Measurements from ENCODE around the gene OLFM2.

The OLFM2 gene

GRCh38 chr19:9941671-9942070, 5.4 kb upstream of the OLFM2 start:
- intact Hi-C loops (cut with DNase I; ENCODE audit: low total_unique reads) = no loop called here

GRCh38 chr19:9941231-9941630, 4.9 kb upstream of the OLFM2 start:
- Histone ChIP-seq H3K4me3 (no peak overlapping the region), H3K27me3 (peaks cover 0 to 10% of the 10 kb centered on the region in 2 donors), H3K4me1 (peaks cover 0 to 23% (median 15%) of the 10 kb centered on the region in 4 donors), H3K36me3 (no peaks in the 10 kb centered on the region), H3K9me3 (peaks cover 0 to 9% (median 5%) of the 10 kb centered on the region in 3 donors), H3K27ac (no peak overlapping the region)
- DNase-seq = no peak
- no peak for TF ChIP-seq CTCF (IDR thresholded peaks at IDR 0.05)
- intact Hi-C loops (cut with DNase I; ENCODE audit: low total_unique reads) = no loop called here

More at GRCh38 chr19:9941671-9942070, 5.4 kb upstream of the OLFM2 start:
- Histone ChIP-seq H3K4me1 (peaks cover 0 to 23% (median 13%) of the 10 kb centered on the region in 4 donors), H3K4me3 (no peak overlapping the region), H3K9me3 (peaks cover 0 to 9% (median 5%) of the 10 kb centered on the region in 3 donors), H3K27ac (no peak overlapping the region), H3K27me3 (peaks cover 0 to 6% of the 10 kb centered on the region in 2 donors), H3K36me3 (no peaks in the 10 kb centered on the region)
- no peak for DNase-seq
- TF ChIP-seq CTCF (IDR thresholded peaks at IDR 0.05) = no peak

- H3K4me3 ChIP-seq = no peak overlapping the region
- TF ChIP-seq CTCF (IDR thresholded peaks at IDR 0.05) = no peak
- H3K27ac ChIP-seq = no peak overlapping the region
- DNase-seq = no peak
- peaks cover 0 to 23% (median 14%) of the 10 kb centered on the region in 4 donors for H3K4me1 ChIP-seq
- intact Hi-C loops (cut with DNase I; ENCODE audit: low total_unique reads) = no loop called here
- no peaks in the 10 kb centered on the region for H3K36me3 ChIP-seq
- peaks cover 0 to 15% of the 10 kb centered on the region in 2 donors for H3K27me3 ChIP-seq
- peaks cover 0 to 9% (median 5%) of the 10 kb centered on the region in 3 donors for H3K9me3 ChIP-seq
Observed at GRCh38 chr19:9940778-9941177, 4.5 kb upstream of the OLFM2 start.

GRCh38 chr19:9939301-9939913, 3.1 kb upstream of the OLFM2 start:
- peaks cover 0 to 28% of the 10 kb centered on the region in 2 donors for H3K27me3 ChIP-seq

GRCh38 chr19:9937001-9937411, 691 bp upstream of the OLFM2 start:
- Histone ChIP-seq H3K36me3 (no peaks in the 10 kb centered on the region), H3K27me3 (peaks cover 4 to 52% of the 10 kb centered on the region in 2 donors), H3K27ac (no peak overlapping the region), H3K9me3 (peaks cover 0 to 5% (median 2%) of the 10 kb centered on the region in 3 donors), H3K4me1 (peaks cover 0 to 35% (median 20%) of the 10 kb centered on the region in 4 donors), H3K4me3 (no peak overlapping the region)
- no peak for DNase-seq
- no peak for TF ChIP-seq CTCF (IDR thresholded peaks at IDR 0.05)
- intact Hi-C loops (cut with DNase I; ENCODE audit: low total_unique reads) = no loop called here

More at GRCh38 chr19:9939301-9939913, 3.1 kb upstream of the OLFM2 start:
- no peak overlapping the region for H3K27ac ChIP-seq
- H3K9me3 ChIP-seq = peaks cover 0 to 9% (median 5%) of the 10 kb centered on the region in 3 donors
- DNase-seq = no peak
- H3K4me3 ChIP-seq = no peak overlapping the region
- H3K36me3 ChIP-seq = no peaks in the 10 kb centered on the region
- TF ChIP-seq CTCF (IDR thresholded peaks at IDR 0.05) = no peak
- H3K4me1 ChIP-seq = peaks cover 0 to 28% (median 16%) of the 10 kb centered on the region in 4 donors
- intact Hi-C loops (cut with DNase I; ENCODE audit: low total_unique reads) = no loop called here
